OCI-LY7 (cell line): ENCODE results near the gene CEP170B. TPM values are rescaled to one million over a fixed set of nuclear protein-coding genes. Genes with fewer than 3 reads are reported as not detected.
"Not testable (repeated sequence)": the region's sequence is repeated elsewhere in the genome, so short reads cannot be mapped to it uniquely, and the experiment has no call there.

Experiments used
- BruUV-seq: library from RNA; stranded (reverse); fragments of 400-500 nt; replicated peaks from 2 replicates; lab custom pipeline; 2021; lab: Mats Ljungman, UMichigan
- CTCF ChIA-PET: fragments of 300-600 bp; sonication (Branson Sonifier 250); formaldehyde crosslinking; loops from one replicate; lab custom pipeline; 2022; ENCODE audit warnings: antibody characterized with exemption; ENCODE audit not compliant: unreplicated experiment; lab: Charles Lee
- POLR2A ChIA-PET: fragments of 300-600 bp; sonication (Branson Sonifier 250); formaldehyde crosslinking; loops from one replicate; lab custom pipeline; 2022; ENCODE audit warnings: antibody characterized with exemption; lab: Charles Lee
- DNase-seq: peaks from one replicate; pipeline ENCODE4 v3.0.0-alpha.2; 2015; ENCODE audit warnings: low spot score
- H2AFZ ChIP-seq: fragments of 200-600 bp; sonication (generic), shearing (Covaris generic); 2 replicates; pipeline ENCODE4 v1.6.1; 2014; ENCODE audit warnings: mild to moderate bottlenecking, antibody characterized with exemption, low read length, moderate library complexity
- H3K27ac ChIP-seq: fragments of 200-600 bp; sonication (generic); 2 replicates; pipeline ENCODE4 v1.5.1; 2014; ENCODE audit warnings: mixed run types, low read depth, mild to moderate bottlenecking, moderate library complexity, low read length, inconsistent platforms; ENCODE audit not compliant: poor library complexity, severe bottlenecking
- H3K36me3 ChIP-seq: fragments of 200-600 bp; sonication (generic); 2 replicates; pipeline ENCODE4 v1.6.1; 2014; ENCODE audit warnings: mild to moderate bottlenecking, antibody characterized with exemption, low read length, moderate library complexity, mixed read lengths; ENCODE audit not compliant: insufficient read depth
- H3K4me1 ChIP-seq: fragments of 200-600 bp; sonication (generic); 2 replicates; pipeline ENCODE4 v1.5.1; 2014; ENCODE audit warnings: mild to moderate bottlenecking, low read length; ENCODE audit not compliant: insufficient read depth, poor library complexity, severe bottlenecking
- H3K4me2 ChIP-seq: fragments of 200-600 bp; sonication (generic); 2 replicates; pipeline ENCODE4 v1.6.1; 2014; ENCODE audit warnings: mild to moderate bottlenecking, low read length
- H3K4me3 ChIP-seq: fragments of 200-600 bp; sonication (generic); 2 replicates; pipeline ENCODE4 v1.5.1; 2014; ENCODE audit warnings: mild to moderate bottlenecking, low read depth, low read length; ENCODE audit not compliant: poor library complexity, severe bottlenecking
- H3K79me2 ChIP-seq: fragments of 200-600 bp; sonication (generic); 2 replicates; pipeline ENCODE4 v1.6.1; 2016; ENCODE audit warnings: low read depth, mild to moderate bottlenecking, low read length, moderate library complexity, mixed read lengths; ENCODE audit not compliant: insufficient read depth
- H3K9me2 ChIP-seq: fragments of 200-600 bp; sonication (generic); 2 replicates; pipeline ENCODE4 v1.6.1; 2016; ENCODE audit warnings: mild to moderate bottlenecking, low read length, mixed read lengths; ENCODE audit not compliant: insufficient read depth
- H3K9me3 ChIP-seq: fragments of 200-600 bp; sonication (generic); 2 replicates; pipeline ENCODE4 v1.6.1; 2014; ENCODE audit warnings: mild to moderate bottlenecking, mixed run types, low read length, mixed read lengths
- H4K20me1 ChIP-seq: fragments of 200-600 bp; sonication (generic); 2 replicates; pipeline ENCODE4 v1.6.1; 2014; ENCODE audit warnings: mild to moderate bottlenecking, antibody characterized with exemption, low read length, moderate library complexity, mixed read lengths; ENCODE audit not compliant: insufficient read depth
- CTCF ChIP-seq: fragments of 200-600 bp; sonication (generic); conservative IDR thresholded peaks from 2 replicates; pipeline ENCODE4 v1.5.1; 2014; ENCODE audit warnings: mild to moderate bottlenecking, antibody characterized with exemption, low read length, moderate library complexity, mixed read lengths
- EZH2phosphoT487 ChIP-seq: fragments of 200-600 bp; sonication (generic); IDR thresholded peaks from 2 replicates; pipeline ENCODE4 v1.6.1; 2018; ENCODE audit warnings: low read depth, borderline replicate concordance, mild to moderate bottlenecking, mixed run types, antibody characterized with exemption, low read length, moderate library complexity, mixed read lengths
- intact Hi-C: fragments of 100-400 bp; cut with micrococcal nuclease; formaldehyde crosslinking; loops from one replicate; pipeline ENCODE4 v1.10.0; 2022; ENCODE audit not compliant: unreplicated experiment
- total RNA-seq, 2 experiments: library from RNA; depleted of rRNA in 1 of 2; stranded (reverse); fragments of >200 nt in 1 of 2; shearing (Covaris generic) in 1 of 2; gene quantifications; 2 replicates each; pipeline ENCODE4 v1.2.3, GENCODE V29; 2014 to 2022

Gene CEP170B
- total RNA-seq, 2 experiments from 2014 or later, result 0.10 to 0.16 TPM

GRCh38 chr14:104888489-104889374, 23.7 kb downstream of the CEP170B start:
- Histone ChIP-seq H3K79me2 (no peaks in the 10 kb centered on the region), H4K20me1 (no peaks in the 10 kb centered on the region), H3K36me3 (no peaks in the 10 kb centered on the region), H3K4me2 (no peak overlapping the region), H3K9me2 (no peaks in the 10 kb centered on the region), H3K4me1 (no peaks in the 10 kb centered on the region), H3K9me3 (no peaks in the 10 kb centered on the region), H3K4me3 (no peak overlapping the region), H2AFZ (no peak overlapping the region), H3K27ac (no peak overlapping the region)
- DNase-seq, result no peak
- ChIA-PET CTCF (no interaction called here), POLR2A (no interaction called here)
- TF ChIP-seq CTCF (no peak), EZH2phosphoT487 (no peak)
- BruUV-seq, result no TSS peak
- intact Hi-C loops, result no loop called here

GRCh38 chr14:104889375-104889757, 24.3 kb downstream of the CEP170B start:
- H3K9me3 ChIP-seq, result no peaks in the 10 kb centered on the region
- no peaks in the 10 kb centered on the region for H4K20me1 ChIP-seq
- intact Hi-C loops, result no loop called here
- no peaks in the 10 kb centered on the region for H3K36me3 ChIP-seq
- TF ChIP-seq EZH2phosphoT487, result no peak
- no peak for TF ChIP-seq CTCF
- no peak overlapping the region for H3K4me2 ChIP-seq
- no TSS peak for BruUV-seq
- no peaks in the 10 kb centered on the region for H3K79me2 ChIP-seq
- H3K9me2 ChIP-seq, result no peaks in the 10 kb centered on the region
- H2AFZ ChIP-seq, result no peak overlapping the region
- ChIA-PET POLR2A (no interaction called here), CTCF (no interaction called here)
- no peak overlapping the region for H3K4me3 ChIP-seq
- no peaks in the 10 kb centered on the region for H3K4me1 ChIP-seq
- no peak overlapping the region for H3K27ac ChIP-seq
- DNase-seq, result no peak

GRCh38 chr14:104890292-104890691, 25.2 kb downstream of the CEP170B start:
- CTCF ChIA-PET, H3K79me2 ChIP-seq, H2AFZ ChIP-seq, H3K9me2 ChIP-seq, H3K9me3 ChIP-seq, POLR2A ChIA-PET, DNase-seq, H4K20me1 ChIP-seq, H3K27ac ChIP-seq, intact Hi-C loops, BruUV-seq, H3K4me1 ChIP-seq, H3K4me3 ChIP-seq, H3K36me3 ChIP-seq, H3K4me2 ChIP-seq: not testable (repeated sequence)
